ENCODE measurements around the gene WFDC1. TPM values are rescaled to one million over a fixed set of nuclear protein-coding genes. Genes with fewer than 3 reads are reported as not detected.

The WFDC1 gene
- total and polyA plus RNA-seq, 2 of the 4 experiments (the other 2 are of a cell fraction) = 4.7 to 6.8 TPM

DNA sequence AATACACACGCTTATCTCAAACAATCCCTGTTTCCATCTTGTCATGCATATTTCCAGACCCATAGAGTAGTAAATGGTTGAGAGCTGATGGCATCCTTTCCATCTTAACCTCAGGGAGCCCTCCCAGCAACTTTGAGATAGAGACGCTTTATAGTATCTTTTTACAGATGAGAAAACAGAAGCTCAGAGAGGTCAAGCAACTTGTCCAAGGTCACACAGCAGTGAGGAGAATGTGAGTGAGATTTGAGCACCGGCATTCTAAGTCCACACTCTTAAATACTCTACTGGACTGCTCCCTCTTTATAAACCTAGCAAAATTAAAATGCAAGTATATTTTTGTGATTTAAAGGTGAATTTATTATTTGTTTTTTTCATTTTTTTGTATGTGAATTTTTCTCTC lies 35.0 kb upstream of the WFDC1 start:
- Histone ChIP-seq H3K23ac (ENCODE audit: low read depth, low read length) (no peak overlapping the region), H2AK9ac (replicated peaks; ENCODE audit: low read depth, low read length, poor library complexity) (no peak overlapping the region), H3K36me3 (ENCODE audit: control insufficient read depth, insufficient read depth, low read length) (no peaks in the 10 kb centered on the region), H2BK5ac (ENCODE audit: low read depth, low read length, poor library complexity, severe bottlenecking) (no peak overlapping the region), H3K79me1 (ENCODE audit: low read depth in 1 of 2, low read length in 2 of 2) (no peaks in the 10 kb centered on the region), H4K8ac (ENCODE audit: low read depth in 2 of 2, low read length in 2 of 2) (no peak overlapping the region), H3K4me1 (ENCODE audit: control insufficient read depth, insufficient read depth, low read length) (no peaks in the 10 kb centered on the region), H3K9me3 (ENCODE audit: control insufficient read depth, insufficient read depth, low read length) (peaks cover 12% of the 10 kb centered on the region), H2BK120ac (ENCODE audit: low read depth, low read length) (no peak overlapping the region), H2AK5ac (ENCODE audit: low read depth, low read length) (no peak overlapping the region), H3K9me1 (ENCODE audit: insufficient read depth, low read length) (no peaks in the 10 kb centered on the region), H3K56ac (ENCODE audit: extremely low read depth, insufficient read depth, low read length) (no peak overlapping the region), H4K5ac (ENCODE audit: low read depth, low read length) (no peak overlapping the region), H3K18ac (ENCODE audit: low read depth, low read length) (no peak overlapping the region), H3K4me2 (ENCODE audit: low read depth, low read length) (no peak overlapping the region), H3K9ac (ENCODE audit: low read depth, low read length) (no peak overlapping the region), H3K27ac (ENCODE audit: insufficient read depth, low read length) (no peak overlapping the region), H3K14ac (replicated peaks; ENCODE audit: low read depth, low read length) (no peak overlapping the region), H2BK20ac (ENCODE audit: low read depth, low read length) (no peak overlapping the region), H2BK15ac (ENCODE audit: low read depth, low read length) (no peak overlapping the region), H4K20me1 (ENCODE audit: insufficient read depth, low read length) (no peaks in the 10 kb centered on the region), H3K4me3 (ENCODE audit: insufficient read depth, low read depth, low read length) (no peak overlapping the region), H4K91ac (ENCODE audit: insufficient read depth, low read depth, low read length) (no peak overlapping the region), H3K27me3 (ENCODE audit: control insufficient read depth, insufficient read depth, low read length) (peaks cover 35% of the 10 kb centered on the region), H2AFZ (replicated peaks; ENCODE audit: low read length, poor library complexity) (no peak overlapping the region), H3K4ac (ENCODE audit: low read depth, low read length) (no peak overlapping the region)
- DNase-seq (no peak), ATAC-seq (ENCODE audit: low read depth) (no peak)
- in situ Hi-C loops (cut with MboI; ENCODE audit: low sequenced_read_pairs) = no loop called here
- dilution Hi-C loops (cut with HindIII; ENCODE audit: low sequenced_read_pairs, unreplicated experiment) = no loop called here
- WGBS, 2 experiments (ENCODE audit: extremely low coverage in 2 of 2, insufficient read length in 1 of 2) = no CpG with 5 or more reads among the region's 3 CpGs
- intact Hi-C loops (cut with micrococcal nuclease) = no loop called here
- POLR2A ChIA-PET (ENCODE audit: unreplicated experiment) = no interaction called here
- TF ChIP-seq FOS (IDR thresholded peaks at IDR 0.05; ENCODE audit: low read depth, low read length) (no peak), MAFK (IDR thresholded peaks at IDR 0.05; ENCODE audit: low read depth, low read length) (no peak), MAZ (IDR thresholded peaks at IDR 0.05; ENCODE audit: borderline replicate concordance, low read depth, low read length) (no peak), POLR2A (IDR thresholded peaks at IDR 0.05; ENCODE audit: low read depth, low read length) (no peak), RFX5 (IDR thresholded peaks at IDR 0.05; ENCODE audit: low read depth, low read length) (no peak), CEBPB (IDR thresholded peaks at IDR 0.05; ENCODE audit: low read depth, low read length) (no peak), RCOR1 (IDR thresholded peaks at IDR 0.05; ENCODE audit: insufficient replicate concordance, low read length) (no peak)
- TF ChIP-seq, protein P1, sequence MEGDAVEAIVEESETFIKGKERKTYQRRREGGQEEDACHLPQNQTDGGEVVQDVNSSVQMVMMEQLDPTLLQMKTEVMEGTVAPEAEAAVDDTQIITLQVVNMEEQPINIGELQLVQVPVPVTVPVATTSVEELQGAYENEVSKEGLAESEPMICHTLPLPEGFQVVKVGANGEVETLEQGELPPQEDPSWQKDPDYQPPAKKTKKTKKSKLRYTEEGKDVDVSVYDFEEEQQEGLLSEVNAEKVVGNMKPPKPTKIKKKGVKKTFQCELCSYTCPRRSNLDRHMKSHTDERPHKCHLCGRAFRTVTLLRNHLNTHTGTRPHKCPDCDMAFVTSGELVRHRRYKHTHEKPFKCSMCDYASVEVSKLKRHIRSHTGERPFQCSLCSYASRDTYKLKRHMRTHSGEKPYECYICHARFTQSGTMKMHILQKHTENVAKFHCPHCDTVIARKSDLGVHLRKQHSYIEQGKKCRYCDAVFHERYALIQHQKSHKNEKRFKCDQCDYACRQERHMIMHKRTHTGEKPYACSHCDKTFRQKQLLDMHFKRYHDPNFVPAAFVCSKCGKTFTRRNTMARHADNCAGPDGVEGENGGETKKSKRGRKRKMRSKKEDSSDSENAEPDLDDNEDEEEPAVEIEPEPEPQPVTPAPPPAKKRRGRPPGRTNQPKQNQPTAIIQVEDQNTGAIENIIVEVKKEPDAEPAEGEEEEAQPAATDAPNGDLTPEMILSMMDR (conservative IDR thresholded peaks at IDR 0.05; ENCODE audit: low read depth, low read length) = no peak
- TF ChIP-seq, protein P2, sequence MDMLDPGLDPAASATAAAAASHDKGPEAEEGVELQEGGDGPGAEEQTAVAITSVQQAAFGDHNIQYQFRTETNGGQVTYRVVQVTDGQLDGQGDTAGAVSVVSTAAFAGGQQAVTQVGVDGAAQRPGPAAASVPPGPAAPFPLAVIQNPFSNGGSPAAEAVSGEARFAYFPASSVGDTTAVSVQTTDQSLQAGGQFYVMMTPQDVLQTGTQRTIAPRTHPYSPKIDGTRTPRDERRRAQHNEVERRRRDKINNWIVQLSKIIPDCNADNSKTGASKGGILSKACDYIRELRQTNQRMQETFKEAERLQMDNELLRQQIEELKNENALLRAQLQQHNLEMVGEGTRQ (IDR thresholded peaks at IDR 0.05; ENCODE audit: low read depth, low read length) = no peak
- CTCF ChIA-PET = no interaction called here
- no TSS peak for BruUV-seq (replicated peaks)

Measured in IMR-90 (cell line).